NCI-H2227 (cell line): Measurements from ENCODE around the gene CEP83.
A peak's percentile ranks its signal among the peaks of the same experiment; 100 is the strongest.
"Not testable (repeated sequence)": the region's sequence is repeated elsewhere in the genome, so short reads cannot be mapped to it uniquely, and the experiment has no call there.

Source experiments
- DNase-seq: peaks from one replicate; lab custom pipeline; 2025; ENCODE audit not compliant: unreplicated experiment; lab: John Stamatoyannopoulos, UW

CEP83 gene

GRCh38 chr12:94435511-94435927 lies 24.1 kb downstream of the CEP83 start:
- DNase-seq: peak; percentile 34

GRCh38 chr12:94434171-94434570 lies 25.5 kb downstream of the CEP83 start:
- no peak for DNase-seq

DNA sequence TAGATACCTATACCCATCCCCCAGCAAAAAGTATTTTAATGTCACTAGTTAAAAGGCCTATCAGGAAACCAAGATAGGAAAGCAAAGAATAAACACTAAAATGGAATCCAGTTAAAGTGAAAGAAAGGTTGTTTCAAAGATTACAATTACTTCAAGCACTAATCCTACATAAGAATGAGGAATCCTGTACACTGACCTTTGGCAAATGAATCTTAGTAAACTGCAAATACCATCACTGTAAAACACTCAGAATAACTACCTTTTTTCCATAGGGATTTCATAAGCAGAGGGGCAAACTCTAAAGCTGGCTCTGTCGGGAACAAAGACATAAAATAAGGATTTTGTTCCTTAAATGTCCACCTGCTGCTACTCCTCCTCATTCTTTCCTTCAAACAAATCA lies 25.9 kb downstream of the CEP83 start:
- DNase-seq: no peak

DNA sequence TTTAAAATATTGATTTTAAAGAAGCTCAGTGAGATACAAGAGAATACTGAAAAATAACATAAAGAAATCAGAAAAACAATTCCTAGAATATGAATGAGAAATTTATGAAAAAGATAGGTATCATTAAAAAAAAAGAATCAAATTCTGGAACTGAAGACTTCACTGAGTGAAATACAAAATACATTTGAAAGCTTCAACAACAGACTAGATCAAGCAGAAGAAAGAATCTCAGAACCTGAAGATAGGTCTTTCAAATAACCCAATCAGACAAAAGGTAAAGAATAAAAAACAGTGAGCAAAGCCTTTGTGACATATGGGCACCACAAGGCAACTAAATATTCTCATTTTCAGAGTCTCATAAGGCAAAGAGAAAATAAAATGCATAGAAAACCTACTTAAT lies 29.4 kb downstream of the CEP83 start:
- no peak for DNase-seq

DNA sequence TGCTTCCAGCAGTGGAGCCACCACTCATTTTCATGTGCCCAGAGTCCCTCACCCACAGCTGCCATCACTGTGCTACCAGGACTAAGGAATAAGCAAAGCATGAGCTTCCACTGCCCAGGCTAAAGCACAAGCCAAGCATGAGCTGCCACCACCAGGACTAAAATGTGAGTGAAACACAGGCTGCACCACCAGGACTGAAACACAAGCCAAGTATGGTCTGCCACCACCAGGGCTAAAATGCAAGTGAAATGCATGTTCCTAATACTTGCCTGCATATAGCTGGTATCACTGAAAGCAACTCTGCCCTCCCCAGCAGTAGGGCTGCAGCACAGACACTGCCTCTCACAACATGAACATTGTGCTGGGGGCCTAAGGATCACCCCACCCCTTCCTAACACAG lies 30.0 kb downstream of the CEP83 start:
- DNase-seq: no peak

- no peak for DNase-seq
These were observed 30.5 kb downstream of the CEP83 start for GRCh38 chr12:94429191-94429590.

GRCh38 chr12:94427501-94428381 lies 31.9 kb downstream of the CEP83 start:
- no peak for DNase-seq

DNA sequence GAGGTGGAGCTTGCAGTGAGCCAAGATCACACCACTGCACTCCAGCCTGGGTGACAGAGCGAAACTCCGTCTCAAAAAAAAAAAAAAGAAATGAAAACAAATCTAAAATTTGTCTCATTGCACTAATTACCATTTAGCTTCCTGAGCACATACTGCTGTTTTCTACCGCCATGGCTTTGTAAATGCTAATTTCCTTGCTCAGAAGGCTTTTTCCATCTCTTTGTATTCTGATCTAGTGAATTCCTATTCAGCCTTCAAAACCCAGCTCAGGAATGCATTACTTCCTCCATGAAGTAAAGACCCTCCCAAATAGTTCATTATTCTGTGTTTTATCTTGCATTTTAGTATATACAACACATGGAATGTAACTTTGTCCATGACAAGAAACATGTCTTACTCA lies 33.6 kb downstream of the CEP83 start:
- no peak for DNase-seq

GRCh38 chr12:94424830-94425229 lies 34.8 kb downstream of the CEP83 start:
- DNase-seq: not testable (repeated sequence)

DNA sequence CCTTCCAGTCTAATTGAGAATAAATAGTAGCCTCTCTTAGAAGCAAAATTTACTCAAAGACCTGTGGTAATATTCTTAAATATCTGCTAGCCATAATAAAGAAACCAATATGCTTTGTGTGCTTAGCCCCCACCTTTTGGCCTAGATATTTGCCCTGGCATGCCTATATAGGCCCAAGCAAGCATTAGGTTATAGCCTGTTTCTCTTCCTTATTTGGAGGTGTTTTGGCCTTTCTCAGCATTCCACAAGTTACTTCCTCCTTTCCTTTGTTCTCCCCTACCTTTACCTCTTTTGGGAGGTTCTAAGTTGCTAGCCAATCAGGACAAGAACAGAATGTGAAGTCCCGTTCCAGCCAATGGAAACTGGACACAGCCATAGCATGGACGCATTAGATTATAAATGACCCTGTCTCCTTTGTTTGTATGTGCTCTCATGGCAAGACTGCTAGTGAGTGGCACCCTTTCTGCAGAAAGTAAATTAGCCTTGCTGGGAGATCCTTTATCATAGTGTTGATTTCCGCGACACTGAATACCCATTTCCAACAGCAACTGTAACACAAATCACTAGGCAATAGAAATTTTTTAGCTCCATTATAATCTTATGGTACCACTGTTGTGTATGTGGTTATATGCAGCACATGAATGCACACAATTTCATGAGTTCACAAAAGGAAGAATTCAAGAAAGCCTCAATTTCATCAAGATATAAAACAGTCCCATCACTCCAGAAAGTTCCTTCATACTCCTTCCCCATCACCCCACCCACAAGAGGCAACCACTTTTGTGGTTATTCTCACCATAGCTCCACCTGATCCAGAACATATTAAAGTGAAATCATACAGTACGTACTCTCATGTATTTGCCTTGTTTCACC lies 37.6 kb downstream of the CEP83 start:
- no peak for DNase-seq

DNA sequence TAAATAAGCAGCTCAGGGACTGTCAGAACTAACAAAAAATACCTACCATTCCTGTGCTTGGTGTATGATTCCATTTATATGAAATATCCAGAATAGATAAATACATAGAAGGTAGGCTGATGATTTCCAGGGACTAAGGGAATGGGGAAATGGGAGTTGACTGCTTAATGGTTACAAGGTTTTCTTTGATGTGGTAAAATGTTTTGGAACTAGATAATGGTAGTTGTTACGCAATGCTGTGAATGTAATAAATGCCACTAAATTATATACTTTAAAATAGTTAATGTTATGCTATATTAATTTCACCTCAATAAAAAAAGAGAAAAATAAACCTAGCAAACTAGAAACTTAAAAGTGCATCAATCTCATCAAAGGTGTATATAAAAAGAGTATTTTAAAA lies 41.1 kb downstream of the CEP83 start:
- no peak for DNase-seq

DNA sequence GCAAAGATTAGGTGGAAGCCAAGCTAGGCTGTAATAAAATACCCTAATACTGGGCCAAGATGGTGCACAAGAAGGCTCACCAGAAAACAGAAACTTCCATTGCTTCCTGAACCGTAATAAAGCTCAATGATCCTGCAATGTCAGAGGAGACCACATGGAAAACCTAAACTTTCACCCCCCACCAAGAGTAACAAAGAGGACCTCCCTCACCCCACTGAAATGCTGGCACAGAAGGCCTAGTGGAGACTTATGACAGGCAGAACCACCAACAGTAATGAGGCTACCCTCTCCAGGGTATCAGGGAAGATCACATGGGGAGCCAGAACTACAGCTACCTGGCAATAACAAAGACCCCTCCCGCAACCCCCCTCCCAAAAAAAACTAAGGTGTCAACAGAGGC lies 43.1 kb downstream of the CEP83 start:
- DNase-seq: no peak

- no peak for DNase-seq
These were observed 44.6 kb downstream of the CEP83 start for GRCh38 chr12:94415066-94415465.

GRCh38 chr12:94405413-94406116 lies 54.1 kb downstream of the CEP83 start:
- DNase-seq: no peak

DNA sequence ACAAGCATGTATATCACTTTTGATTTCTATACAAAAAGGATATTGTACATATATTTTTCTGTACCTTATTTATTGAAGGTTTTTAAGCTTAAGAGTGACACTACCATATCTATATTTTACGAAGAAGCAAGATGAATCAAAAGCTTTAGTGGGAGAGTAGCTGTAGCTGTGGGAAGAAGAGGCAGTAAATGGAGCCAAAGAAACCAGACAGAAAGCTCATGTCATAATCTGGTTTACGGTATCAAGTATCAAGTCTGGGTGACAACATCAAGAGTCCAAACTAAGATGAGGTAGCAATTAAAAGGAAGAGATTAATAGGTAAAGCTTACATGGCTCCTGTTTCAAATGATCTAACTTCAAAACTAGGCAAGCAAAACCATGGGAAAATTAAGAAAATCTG lies 54.8 kb downstream of the CEP83 start:
- DNase-seq: no peak

DNA sequence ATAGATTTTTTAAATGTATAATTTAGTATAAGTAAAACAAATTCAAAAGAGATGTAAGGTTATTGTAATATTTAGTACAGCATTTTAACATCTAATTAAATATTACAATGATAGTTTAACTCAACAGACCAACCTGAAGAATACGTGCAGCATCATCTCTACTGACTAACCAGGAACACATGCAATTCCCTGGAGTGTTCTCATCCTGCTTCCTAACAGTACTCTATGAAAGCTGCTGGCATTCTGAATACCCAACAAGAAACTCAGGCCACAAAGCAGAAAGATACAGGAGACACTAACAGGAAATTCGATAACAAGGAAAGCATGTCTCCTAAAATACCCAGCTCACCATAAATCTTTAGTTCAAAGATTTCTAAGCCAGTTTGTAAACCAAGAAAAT lies 58.3 kb downstream of the CEP83 start:
- DNase-seq: no peak

- not testable (repeated sequence) for DNase-seq
These were observed 61.0 kb downstream of the CEP83 start for GRCh38 chr12:94398685-94399084.

DNA sequence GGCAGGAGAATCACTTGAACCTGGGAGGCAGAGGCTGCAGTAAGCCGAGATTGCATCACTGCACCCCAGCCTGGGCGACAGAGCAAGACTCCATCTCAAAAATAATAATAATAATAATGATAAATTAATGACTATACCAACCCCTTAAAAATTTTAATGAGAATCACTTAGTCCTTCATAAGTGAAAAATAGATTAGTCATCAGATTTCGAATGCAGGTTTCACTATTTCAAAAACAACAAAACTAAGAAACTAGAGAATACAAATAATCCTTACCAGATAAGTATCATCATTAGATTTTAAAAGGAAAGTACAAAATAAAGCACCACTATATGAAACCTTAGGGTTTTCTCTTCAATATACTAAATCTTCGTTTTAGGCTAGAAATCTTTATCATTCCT lies 62.3 kb downstream of the CEP83 start:
- no peak for DNase-seq

GRCh38 chr12:94396014-94396413 lies 63.7 kb downstream of the CEP83 start:
- DNase-seq: not testable (repeated sequence)

DNA sequence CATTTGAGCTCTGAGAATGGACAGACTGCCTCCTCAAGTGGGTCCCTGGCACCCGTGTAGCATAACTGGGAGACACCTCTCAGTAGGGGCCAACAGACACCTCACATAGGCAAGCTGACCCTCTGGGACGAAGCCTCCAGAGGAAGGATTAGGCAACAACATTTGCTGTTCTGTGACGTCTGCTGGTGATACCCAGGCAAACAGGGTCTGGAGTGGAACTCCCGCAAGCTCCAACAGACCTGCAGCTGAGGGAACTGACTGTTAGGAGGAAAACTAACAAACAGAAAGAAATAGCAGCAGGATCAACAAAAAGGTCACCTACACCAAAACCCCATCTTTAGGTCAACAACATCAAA lies 69.6 kb downstream of the CEP83 start:
- DNase-seq: no peak

DNA sequence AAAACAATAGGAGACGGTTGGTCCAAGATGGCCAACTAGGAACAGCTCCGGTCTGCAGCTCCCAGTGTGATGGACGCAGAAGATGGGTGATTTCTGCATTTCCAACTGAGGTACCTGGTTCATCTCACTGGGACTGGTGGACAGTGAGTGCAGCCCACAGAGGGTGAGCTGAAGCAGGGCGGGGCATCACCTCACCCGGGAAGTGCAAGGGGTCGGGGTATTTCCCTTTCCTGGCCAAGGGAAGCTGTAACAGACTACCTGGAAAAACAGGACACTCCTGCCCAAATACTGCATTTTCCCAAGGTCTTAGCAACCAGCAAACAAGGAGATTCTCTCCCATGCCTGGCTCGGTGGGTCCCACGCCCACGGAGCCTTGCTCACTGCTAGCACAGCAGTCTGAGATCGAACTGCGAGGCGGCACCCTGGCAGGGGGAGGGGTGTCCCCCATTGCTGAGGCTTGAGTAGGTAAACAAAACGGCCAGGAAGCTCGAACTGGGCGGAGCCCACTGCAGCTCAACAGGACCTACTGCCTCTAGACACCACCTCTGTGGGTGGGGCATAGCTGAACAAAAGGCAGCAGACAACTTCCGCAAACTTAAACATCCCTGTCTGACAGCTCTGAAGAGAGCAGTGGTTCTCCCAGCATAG lies 70.1 kb downstream of the CEP83 start:
- not testable (repeated sequence) for DNase-seq
